Kidney epithelial cell (primary cell): ENCODE data around the gene TENT4A. TPM values are rescaled to one million over a fixed set of nuclear protein-coding genes. Genes with fewer than 3 reads are reported as not detected.

ENCODE experiments used
- DNase-seq: peaks from one replicate; pipeline ENCODE4 v3.0.0-alpha.2; 2010; ENCODE audit warnings: low read depth
- H3K27me3 ChIP-seq: 2 replicates; pipeline ENCODE4 v1.6.0; 2011; ENCODE audit warnings: low read length; ENCODE audit not compliant: control insufficient read depth, insufficient read depth
- H3K36me3 ChIP-seq: 2 replicates; pipeline ENCODE4 v1.5.1; 2011; ENCODE audit warnings: low read length; ENCODE audit not compliant: control insufficient read depth, insufficient read depth
- H3K4me3 ChIP-seq: 2 replicates; pipeline ENCODE4 v1.5.1; 2011; ENCODE audit warnings: low read depth, mild to moderate bottlenecking, control low read depth, low read length
- total RNA-seq: library from RNA; depleted of rRNA; stranded (reverse); fragments of >200 nt; gene quantifications from 2 replicates; pipeline ENCODE4 v1.2.3, GENCODE V29; 2015
- TF ChIP-seq, protein P1 (sequence below): IDR thresholded peaks from 2 replicates; pipeline ENCODE4 v1.5.1; 2011; ENCODE audit warnings: mild to moderate bottlenecking, moderate library complexity, low read length, control low read depth, inconsistent platforms; ENCODE audit not compliant: insufficient read depth, poor library complexity, severe bottlenecking

The TENT4A gene
- total RNA-seq, 1 donor from 2014 or later = 12.0 TPM

DNA sequence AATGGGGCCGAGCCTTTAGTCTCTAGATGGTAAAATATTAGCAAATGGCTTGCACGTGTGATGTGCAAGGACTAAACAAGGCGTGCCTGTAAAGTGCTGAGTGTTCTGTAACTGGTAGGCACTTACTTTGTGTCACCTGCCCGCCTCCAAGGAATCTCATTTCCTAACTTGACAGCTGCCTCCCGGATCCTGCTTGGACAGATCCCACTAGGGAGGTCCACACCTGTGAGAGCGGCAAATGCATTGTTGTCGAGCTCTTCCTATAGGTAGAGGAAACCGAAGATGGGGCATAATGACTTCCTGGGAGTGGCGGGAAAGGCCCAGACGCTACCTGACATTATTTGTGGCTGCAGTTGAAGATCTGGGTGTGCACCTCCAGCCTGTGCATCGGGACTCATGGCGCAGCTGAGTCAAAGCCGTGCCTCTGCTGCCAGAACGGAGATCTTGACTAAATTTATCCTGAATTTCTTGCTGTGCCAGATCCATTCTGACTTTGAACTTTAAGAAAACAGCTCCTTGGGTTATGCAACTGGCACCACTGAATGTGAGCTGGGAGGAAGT, 79.8 kb downstream of the TENT4A start:
- Histone ChIP-seq H3K4me3 (no peak overlapping the region), H3K36me3 (no peaks in the 10 kb centered on the region), H3K27me3 (no peaks in the 10 kb centered on the region)
- TF ChIP-seq, protein P1, sequence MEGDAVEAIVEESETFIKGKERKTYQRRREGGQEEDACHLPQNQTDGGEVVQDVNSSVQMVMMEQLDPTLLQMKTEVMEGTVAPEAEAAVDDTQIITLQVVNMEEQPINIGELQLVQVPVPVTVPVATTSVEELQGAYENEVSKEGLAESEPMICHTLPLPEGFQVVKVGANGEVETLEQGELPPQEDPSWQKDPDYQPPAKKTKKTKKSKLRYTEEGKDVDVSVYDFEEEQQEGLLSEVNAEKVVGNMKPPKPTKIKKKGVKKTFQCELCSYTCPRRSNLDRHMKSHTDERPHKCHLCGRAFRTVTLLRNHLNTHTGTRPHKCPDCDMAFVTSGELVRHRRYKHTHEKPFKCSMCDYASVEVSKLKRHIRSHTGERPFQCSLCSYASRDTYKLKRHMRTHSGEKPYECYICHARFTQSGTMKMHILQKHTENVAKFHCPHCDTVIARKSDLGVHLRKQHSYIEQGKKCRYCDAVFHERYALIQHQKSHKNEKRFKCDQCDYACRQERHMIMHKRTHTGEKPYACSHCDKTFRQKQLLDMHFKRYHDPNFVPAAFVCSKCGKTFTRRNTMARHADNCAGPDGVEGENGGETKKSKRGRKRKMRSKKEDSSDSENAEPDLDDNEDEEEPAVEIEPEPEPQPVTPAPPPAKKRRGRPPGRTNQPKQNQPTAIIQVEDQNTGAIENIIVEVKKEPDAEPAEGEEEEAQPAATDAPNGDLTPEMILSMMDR = no peak
- DNase-seq = no peak

DNA sequence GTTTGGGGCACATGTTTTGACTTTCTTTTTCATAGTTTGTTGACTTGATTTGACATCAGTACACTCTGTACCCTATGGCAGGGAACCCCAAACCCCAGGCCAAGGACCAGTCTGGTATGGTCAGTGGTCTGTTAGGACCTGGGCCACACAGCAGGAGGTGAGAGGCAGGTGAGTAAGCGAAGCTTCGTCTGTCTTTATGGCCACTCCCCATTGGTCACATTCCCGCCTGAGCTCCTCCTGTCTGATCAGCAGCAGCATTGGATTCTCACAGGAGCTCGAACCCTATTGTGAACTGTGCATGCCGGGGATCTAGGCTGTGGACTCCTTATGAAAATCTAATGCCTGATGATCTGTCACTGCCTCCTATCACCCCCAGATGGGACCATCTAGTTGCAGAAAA, 88.0 kb downstream of the TENT4A start:
- H3K4me3 ChIP-seq = no peak overlapping the region
- H3K27me3 ChIP-seq = no peaks in the 10 kb centered on the region
- DNase-seq = no peak
- TF ChIP-seq, protein P1 = no peak
- H3K36me3 ChIP-seq = no peaks in the 10 kb centered on the region

DNA sequence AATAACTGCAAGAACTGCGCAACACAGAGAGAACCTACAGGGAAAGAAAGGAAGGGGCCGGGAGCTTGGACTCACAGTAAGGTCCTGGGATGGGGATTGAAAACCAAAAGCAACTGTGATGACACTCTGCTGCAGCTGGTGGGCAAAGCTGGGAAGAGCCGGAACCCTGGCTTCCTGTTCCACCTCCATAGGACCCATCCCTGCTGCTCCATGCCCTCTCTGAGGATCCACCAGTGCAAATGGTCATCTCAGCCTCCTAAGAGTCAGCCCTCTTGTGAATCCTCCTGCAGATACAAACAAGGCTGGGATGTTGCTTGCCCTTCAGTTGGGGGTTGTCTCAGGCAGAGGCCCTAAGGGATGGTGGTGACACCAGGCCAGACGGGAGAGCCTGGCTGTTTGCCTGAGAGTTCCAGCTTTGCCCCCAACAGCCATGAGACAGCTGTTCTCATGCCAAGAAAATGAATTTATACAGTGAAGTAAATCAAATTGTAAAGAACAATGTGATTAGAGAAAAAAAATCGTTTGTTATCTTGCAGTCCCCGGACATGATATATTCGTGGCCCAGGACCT, 90.8 kb downstream of the TENT4A start:
- H3K36me3 ChIP-seq = no peaks in the 10 kb centered on the region
- H3K4me3 ChIP-seq = no peak overlapping the region
- no peak for DNase-seq
- H3K27me3 ChIP-seq = no peaks in the 10 kb centered on the region
- TF ChIP-seq, protein P1 = no peak

DNA sequence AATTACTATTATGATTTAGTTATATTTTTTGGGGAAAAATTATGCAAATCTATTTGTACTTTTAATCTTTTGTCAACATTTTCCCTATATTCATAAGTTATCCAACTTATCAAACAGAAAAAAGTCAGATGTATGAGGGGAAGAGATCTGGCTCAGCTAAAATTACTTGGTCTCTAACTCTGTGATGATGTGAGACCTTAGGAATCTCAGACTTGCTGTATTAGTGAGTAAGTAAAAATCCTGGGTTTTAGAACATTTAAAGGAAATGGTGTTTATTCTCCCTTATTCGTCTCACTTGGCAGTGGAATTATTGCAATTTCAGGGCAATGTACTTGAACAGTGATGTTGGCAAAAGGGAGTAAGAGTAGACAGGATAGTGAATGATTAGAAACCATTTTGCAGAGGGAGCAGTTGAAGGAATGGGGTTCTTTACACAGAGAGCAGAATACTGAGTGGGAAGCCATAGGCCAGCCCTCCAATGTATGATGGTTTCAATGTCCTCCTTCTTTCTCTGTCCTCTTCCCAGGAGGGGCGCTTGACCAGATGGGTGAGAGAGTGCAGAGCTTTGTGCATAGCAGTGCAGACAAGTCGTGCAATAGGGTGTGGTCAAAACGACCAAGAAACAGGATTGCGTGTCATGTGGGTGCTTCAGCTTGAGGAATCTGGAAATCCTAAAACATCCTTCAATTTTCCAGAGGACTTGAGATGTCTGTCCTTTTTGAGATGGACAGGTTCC, 91.7 kb downstream of the TENT4A start:
- no peaks in the 10 kb centered on the region for H3K36me3 ChIP-seq
- H3K27me3 ChIP-seq = no peaks in the 10 kb centered on the region
- DNase-seq = no peak
- H3K4me3 ChIP-seq = no peak overlapping the region
- TF ChIP-seq, protein P1 = no peak

DNA sequence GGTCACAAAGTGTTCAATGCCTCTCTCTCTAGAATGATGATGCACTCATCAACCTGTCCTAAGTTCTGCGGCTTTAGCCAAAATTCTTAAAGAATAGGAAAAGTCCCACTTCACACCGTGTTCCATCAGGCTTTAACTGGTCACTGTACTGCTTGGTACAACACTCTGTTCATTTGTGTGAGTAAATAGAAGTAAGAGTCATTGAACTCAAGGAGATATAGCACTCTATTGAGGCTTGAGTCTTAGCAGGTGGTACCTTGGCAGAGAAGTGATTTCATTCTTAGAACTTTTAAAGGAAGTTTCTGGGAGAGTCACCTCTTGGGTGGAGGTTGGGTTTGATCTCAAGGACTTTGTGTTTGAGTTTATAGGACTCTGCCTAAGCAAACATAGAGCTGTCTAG, 92.6 kb downstream of the TENT4A start:
- TF ChIP-seq, protein P1 = no peak
- Histone ChIP-seq H3K27me3 (no peaks in the 10 kb centered on the region), H3K36me3 (no peaks in the 10 kb centered on the region), H3K4me3 (no peak overlapping the region)
- DNase-seq = no peak

Other genes with a start within 250 kb of the TENT4A start
- 50.0 and 62.8 TPM in 2 replicates for gene NSUN2, start 80.4 kb upstream of the TENT4A start, total RNA-seq
- gene SRD5A1, start 80.0 kb upstream of the TENT4A start, total RNA-seq = 30.0 and 37.4 TPM in 2 replicates